GM13976 (cell line): ENCODE measurements around the gene STX7.
A peak's percentile ranks its signal among the peaks of the same experiment; 100 is the strongest.

Source experiments
- DNase-seq: peaks from one replicate; pipeline ENCODE4 v3.0.0; 2012; ENCODE audit warnings: low spot score
- in situ Hi-C: fragments of 300-500 bp; cut with MboI; formaldehyde crosslinking; loops from one replicate; pipeline ENCODE4 v1.12.0; 2022; ENCODE audit warnings: low sequenced_read_pairs, mixed read lengths, inconsistent platforms; ENCODE audit not compliant: unreplicated experiment
- TF ChIP-seq, protein P1 (sequence below): IDR thresholded peaks from 2 replicates; pipeline ENCODE4 v1.5.1; 2012; ENCODE audit warnings: borderline replicate concordance, mild to moderate bottlenecking; ENCODE audit not compliant: insufficient read depth; ENCODE audit errors: extremely low read depth, missing control alignments, control extremely low read depth

STX7 gene

GRCh38 chr6:132481189-132481588 is 31.7 kb downstream of the STX7 start:
- in situ Hi-C loops = loop anchor here (10.0 kb wide), 1 partner anchor 206 kb away; no protein-coding TSS in a partner anchor
- TF ChIP-seq, protein P1, sequence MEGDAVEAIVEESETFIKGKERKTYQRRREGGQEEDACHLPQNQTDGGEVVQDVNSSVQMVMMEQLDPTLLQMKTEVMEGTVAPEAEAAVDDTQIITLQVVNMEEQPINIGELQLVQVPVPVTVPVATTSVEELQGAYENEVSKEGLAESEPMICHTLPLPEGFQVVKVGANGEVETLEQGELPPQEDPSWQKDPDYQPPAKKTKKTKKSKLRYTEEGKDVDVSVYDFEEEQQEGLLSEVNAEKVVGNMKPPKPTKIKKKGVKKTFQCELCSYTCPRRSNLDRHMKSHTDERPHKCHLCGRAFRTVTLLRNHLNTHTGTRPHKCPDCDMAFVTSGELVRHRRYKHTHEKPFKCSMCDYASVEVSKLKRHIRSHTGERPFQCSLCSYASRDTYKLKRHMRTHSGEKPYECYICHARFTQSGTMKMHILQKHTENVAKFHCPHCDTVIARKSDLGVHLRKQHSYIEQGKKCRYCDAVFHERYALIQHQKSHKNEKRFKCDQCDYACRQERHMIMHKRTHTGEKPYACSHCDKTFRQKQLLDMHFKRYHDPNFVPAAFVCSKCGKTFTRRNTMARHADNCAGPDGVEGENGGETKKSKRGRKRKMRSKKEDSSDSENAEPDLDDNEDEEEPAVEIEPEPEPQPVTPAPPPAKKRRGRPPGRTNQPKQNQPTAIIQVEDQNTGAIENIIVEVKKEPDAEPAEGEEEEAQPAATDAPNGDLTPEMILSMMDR = no peak
- DNase-seq = peak; percentile 20

DNA sequence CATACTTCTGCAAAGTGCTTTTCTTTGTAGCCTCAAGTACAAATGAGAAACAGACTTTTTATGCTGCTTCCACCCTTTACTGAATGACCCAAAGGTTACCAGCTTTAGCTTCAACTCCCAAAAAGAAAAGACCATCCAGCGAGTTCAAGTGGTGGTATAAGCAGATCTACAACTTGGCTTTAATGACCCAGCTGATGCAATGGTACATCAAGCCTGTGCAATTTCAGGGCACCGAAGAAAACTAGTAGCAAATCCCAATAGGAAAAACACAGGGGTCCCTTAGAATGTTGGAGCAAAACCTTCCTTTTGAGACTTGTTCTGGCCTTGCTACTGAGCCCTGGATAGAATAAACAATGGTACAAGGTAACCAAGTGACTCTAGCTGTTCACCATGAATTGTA is 33.8 kb downstream of the STX7 start:
- in situ Hi-C loops = no loop called here
- TF ChIP-seq, protein P1 = no peak
- DNase-seq = no peak

- in situ Hi-C loops = no loop called here
- TF ChIP-seq, protein P1 = no peak
- no peak for DNase-seq
Observed at GRCh38 chr6:132478674-132479073, 34.2 kb downstream of the STX7 start.

DNA sequence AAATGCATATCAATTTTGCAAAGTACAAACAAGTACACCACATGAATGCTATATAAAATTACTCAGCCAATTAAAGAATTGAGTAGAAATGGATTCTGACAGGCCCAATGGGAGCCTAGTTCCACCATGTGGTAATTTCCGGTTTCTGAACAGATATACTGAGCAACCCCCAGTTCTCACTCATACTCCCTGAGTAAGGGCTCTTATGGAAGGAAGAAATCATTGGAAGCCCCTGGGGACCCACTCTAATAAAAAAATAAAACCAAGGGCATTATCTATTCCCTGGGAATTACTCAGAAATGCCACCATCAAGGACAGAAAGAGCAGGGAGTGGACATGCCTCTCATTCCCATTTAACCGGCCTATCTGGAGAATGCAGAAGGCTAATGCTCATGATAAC is 34.6 kb downstream of the STX7 start:
- in situ Hi-C loops = no loop called here
- no peak for DNase-seq
- TF ChIP-seq, protein P1 = no peak

- no peak for DNase-seq
- in situ Hi-C loops = no loop called here
- TF ChIP-seq, protein P1 = no peak
Observed at GRCh38 chr6:132476688-132477087, 36.2 kb downstream of the STX7 start.

DNA sequence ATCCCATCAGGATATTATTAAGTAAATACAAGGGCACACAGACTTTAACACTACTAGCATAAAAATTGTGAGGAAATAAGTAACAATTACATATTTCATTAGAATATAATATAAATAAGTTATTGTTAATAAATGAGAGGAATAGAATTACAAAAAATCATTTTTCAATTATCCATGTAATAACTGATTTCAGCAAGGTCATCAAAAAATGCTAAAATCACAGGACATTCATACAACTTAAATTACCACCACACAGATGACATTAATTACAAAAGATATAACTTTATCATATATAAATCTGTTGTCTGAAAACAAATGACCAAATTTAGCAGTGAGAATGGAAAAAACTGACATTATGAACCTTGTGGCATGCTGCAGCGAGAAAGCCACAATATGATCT is 37.0 kb downstream of the STX7 start:
- DNase-seq = no peak
- in situ Hi-C loops = no loop called here
- TF ChIP-seq, protein P1 = no peak

DNA sequence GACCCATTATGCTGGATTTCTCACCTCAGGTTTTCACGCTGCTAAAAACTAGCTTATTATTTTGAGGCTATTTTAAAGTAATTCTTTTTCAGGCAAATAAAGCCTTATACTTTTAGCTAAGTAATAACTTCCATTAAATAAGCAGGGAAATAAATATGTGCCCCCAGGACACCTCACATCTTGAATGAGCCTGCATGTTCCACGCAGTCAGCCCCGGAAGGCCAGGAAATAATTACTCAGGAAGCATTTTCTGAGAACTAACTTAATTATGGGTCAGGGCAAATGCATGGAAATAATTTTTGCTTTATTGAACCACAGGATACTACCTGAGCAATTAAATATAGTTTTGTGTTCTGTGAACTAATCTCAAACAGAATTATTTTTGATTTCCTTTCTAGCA is 41.1 kb downstream of the STX7 start:
- TF ChIP-seq, protein P1 = no peak
- no peak for DNase-seq
- in situ Hi-C loops = no loop called here
